Stromal cell of bone marrow (primary cell): ENCODE results near the gene PCDHB1.
"Not testable (repeated sequence)": the region's sequence is repeated elsewhere in the genome, so short reads cannot be mapped to it uniquely, and the experiment has no call there.

Source experiments
- DNase-seq: peaks from one replicate; pipeline ENCODE4 v3.0.0-alpha.2; 2012; ENCODE audit warnings: low read depth

Gene PCDHB1

DNA sequence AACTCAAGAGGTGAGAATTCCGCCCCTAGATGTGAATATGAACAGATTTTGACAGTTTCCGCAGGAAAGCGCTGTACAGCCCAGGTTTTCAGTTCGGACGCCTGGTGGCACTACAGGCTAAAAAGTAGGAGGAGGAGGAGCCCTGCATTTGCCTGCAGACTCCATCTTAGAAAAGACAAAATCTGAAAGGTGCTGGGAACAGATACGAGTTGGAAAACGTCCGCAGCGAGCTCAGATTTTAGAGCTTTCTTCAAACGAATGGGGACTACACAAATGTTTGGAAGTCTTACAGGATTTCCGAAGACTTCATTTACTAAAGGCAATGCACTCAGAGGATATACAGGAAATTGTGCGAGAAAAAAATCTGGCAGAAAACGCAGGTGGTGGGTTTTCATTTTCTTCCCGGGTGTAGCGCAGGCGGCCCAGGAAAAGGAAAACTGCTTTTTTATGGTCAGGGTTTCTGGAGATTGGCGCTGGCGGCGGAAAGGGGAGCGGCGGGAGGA, 33.4 kb downstream of the PCDHB1 start:
- DNase-seq = peak; percentile 40

DNA sequence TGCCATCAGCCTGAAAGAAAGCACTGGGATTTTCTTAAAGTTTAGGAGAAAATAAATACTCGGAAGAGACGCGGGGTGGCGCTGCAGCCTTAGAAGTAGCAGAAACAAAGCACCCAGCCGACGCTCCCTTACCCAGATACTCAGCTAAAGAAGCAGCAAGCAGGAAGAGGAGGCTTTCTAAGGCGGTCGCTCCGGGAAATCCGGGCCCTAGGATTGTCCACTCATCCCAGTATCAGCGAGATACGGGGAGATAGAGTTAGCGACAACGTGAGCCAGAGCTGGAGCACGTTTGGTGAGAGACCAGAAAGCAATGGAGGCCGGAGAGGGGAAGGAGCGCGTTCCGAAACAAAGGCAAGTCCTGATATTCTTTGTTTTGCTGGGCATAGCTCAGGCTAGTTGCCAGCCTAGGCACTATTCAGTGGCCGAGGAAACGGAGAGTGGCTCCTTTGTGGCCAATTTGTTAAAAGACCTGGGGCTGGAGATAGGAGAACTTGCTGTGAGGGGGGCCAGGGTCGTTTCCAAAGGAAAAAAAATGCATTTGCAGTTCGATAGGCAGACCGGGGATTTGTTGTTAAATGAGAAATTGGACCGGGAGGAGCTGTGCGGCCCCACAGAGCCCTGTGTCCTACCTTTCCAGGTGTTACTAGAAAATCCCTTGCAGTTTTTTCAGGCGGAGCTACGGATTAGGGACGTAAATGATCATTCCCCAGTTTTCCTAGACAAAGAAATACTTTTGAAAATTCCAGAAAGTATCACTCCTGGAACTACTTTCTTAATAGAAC, 43.5 kb downstream of the PCDHB1 start, which contains the start of gene PCDHB2:
TSS of gene PCDHB2 (plus strand) at position 135 of the 782 bp plus-strand sequence. CDS start at position 311, 176 bp downstream.
- peak; percentile 22 for DNase-seq

DNA sequence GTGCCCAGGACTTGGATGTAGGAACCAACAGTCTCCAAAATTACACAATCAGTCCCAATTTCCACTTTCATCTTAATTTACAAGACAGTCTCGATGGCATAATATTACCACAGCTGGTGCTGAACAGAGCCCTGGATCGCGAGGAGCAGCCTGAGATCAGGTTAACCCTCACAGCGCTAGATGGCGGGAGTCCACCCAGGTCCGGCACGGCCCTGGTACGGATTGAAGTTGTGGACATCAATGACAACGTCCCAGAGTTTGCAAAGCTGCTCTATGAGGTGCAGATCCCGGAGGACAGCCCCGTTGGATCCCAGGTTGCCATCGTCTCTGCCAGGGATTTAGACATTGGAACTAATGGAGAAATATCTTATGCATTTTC, 44.1 kb downstream of the PCDHB1 start:
- DNase-seq = no peak

DNA sequence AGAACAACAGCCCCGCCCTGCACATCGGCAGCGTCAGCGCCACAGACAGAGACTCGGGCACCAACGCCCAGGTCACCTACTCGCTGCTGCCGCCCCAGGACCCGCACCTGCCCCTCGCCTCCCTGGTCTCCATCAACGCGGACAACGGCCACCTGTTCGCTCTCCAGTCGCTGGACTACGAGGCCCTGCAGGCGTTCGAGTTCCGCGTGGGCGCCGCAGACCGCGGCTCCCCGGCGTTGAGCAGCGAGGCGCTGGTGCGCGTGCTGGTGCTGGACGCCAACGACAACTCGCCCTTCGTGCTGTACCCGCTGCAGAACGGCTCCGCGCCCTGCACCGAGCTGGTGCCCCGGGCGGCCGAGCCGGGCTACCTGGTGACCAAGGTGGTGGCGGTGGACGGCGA, 45.0 kb downstream of the PCDHB1 start:
- DNase-seq = not testable (repeated sequence)

DNA sequence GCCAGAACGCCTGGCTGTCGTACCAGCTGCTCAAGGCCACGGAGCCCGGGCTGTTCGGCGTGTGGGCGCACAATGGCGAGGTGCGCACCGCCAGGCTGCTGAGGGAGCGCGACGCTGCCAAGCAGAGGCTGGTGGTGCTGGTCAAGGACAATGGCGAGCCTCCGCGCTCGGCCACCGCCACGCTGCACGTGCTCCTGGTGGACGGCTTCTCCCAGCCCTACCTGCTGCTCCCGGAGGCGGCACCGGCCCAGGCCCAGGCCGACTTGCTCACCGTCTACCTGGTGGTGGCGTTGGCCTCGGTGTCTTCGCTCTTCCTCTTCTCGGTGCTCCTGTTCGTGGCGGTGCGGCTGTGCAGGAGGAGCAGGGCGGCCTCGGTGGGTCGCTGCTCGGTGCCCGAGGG, 45.4 kb downstream of the PCDHB1 start:
- DNase-seq = not testable (repeated sequence)

DNA sequence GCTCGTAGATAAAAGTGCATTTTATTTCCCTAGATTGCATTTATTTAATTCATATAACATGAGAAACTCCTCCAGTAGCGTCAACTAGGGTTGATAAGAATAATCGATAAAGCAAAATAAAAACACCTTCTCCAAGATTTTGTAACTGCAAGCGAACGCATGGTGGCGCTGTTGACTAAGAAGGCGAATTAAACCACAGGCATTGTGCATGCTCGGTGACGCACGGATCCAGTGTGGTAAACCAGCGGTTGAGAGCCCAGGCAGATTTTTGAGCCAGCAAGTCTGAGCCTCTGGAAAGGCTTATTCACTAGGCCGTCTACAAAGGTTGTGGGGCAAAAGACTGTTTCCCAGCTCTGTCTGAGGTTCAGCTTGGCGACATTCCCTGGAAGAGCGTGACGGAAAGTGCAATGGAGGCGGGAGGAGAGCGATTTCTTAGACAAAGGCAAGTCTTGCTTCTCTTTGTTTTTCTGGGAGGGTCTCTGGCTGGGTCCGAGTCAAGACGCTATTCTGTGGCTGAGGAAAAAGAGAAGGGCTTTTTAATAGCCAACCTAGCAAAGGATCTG, 49.1 kb downstream of the PCDHB1 start, which contains the start of gene PCDHB3:
TSS of gene PCDHB3 (plus strand) at position 231 of the 563 bp plus-strand sequence. CDS start at position 408, 177 bp downstream.
- peak; percentile 23 for DNase-seq

DNA sequence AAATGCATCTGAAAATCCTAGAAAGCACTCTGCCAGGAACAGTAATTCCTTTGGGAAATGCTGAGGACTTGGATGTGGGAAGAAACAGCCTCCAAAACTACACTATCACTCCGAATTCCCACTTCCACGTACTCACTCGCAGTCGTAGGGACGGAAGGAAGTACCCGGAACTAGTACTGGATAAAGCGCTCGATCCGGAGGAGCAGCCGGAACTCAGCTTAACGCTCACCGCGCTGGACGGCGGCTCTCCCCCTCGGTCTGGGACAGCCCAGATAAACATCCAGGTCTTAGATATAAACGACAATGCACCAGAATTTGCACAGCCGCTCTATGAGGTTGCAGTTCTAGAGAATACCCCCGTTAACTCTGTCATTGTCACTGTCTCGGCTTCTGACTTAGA, 49.9 kb downstream of the PCDHB1 start:
- DNase-seq = no peak

DNA sequence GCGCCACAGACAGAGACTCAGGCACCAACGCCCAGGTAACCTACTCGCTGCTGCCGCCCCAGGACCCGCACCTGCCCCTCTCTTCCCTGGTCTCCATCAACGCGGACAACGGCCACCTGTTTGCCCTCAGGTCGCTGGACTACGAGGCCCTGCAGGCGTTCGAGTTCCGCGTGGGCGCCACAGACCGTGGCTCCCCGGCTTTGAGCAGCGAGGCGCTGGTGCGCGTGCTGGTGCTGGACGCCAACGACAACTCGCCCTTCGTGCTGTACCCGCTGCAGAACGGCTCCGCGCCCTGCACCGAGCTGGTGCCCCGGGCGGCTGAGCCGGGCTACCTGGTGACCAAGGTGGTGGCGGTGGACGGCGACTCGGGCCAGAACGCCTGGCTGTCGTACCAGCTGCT, 50.9 kb downstream of the PCDHB1 start:
- not testable (repeated sequence) for DNase-seq

DNA sequence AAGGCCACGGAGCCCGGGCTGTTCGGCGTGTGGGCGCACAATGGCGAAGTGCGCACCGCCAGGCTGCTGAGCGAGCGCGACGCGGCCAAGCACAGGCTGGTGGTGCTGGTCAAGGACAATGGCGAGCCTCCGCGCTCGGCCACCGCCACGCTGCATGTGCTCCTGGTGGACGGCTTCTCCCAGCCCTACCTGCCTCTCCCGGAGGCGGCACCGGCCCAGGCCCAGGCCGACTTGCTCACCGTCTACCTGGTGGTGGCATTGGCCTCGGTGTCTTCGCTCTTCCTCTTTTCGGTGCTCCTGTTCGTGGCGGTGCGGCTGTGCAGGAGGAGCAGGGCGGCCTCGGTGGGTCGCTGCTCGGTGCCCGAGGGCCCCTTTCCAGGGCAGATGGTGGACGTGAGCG, 51.3 kb downstream of the PCDHB1 start:
- not testable (repeated sequence) for DNase-seq

DNA sequence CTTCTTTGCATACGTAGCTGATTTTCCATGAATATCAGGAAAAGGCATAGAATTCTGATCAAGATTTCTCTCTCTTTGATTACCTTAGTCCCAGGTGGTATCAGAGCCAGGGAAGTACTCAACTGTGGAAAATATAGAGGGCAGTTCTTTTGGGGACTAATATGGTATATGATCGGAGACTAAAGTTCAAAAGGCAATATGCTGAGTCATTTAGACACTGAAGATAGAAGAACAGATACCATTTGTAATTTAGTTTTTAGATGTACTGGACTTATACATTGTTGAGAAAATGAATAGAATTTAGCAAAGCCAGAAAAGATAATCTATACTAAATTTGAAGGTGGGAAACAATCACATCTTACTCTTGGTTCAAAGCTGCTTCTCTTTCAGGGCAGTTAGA, 54.2 kb downstream of the PCDHB1 start:
- no peak for DNase-seq
